HepG2 (cell line): ENCODE results near the gene HS6ST2. TPM values are rescaled to one million over a fixed set of nuclear protein-coding genes. Genes with fewer than 3 reads are reported as not detected.

ENCODE experiments used
- ATAC-seq: fragments of 200-7000 bp; cut with Tn5 transposase; 3 replicates; pipeline ENCODE4 v1.9.1; 2020; ENCODE audit warnings: mild to moderate bottlenecking, moderate library complexity
- BruUV-seq: library from RNA; stranded (reverse); fragments of 400-500 nt; replicated peaks from 2 replicates; lab custom pipeline; 2021; lab: Mats Ljungman, UMichigan
- CTCF ChIA-PET: fragments of 300-600 bp; formaldehyde crosslinking; extraction: SDS; loops from one replicate; lab custom pipeline; 2021; ENCODE audit warnings: low total read pairs, inconsistent platforms, low intra/inter-chr PET ratio; lab: Yijun Ruan, JAX
- POLR2A ChIA-PET: fragments of 350-600 bp; sonication (Branson Sonifier 250); formaldehyde crosslinking; loops from one replicate; lab custom pipeline; 2020; ENCODE audit warnings: antibody characterized with exemption, inconsistent platforms; lab: Yijun Ruan, JAX
- DNase-seq: peaks from one replicate; pipeline ENCODE4 v3.0.0-alpha.2; 2015; ENCODE audit warnings: low spot score
- FAIRE-seq: peaks from 3 replicates; lab custom pipeline; 2011; peaks lifted over from hg19 to GRCh38; lab: Jason Lieb, UNC
- H2AFZ ChIP-seq: one replicate; pipeline ENCODE4 v1.6.1; 2011; ENCODE audit warnings: low read length, inconsistent platforms
- H3K27ac ChIP-seq: fragments of 300-600 bp; 3 replicates; pipeline ENCODE4 v1.8.0; 2011; ENCODE audit warnings: mixed run types, mild to moderate bottlenecking, mixed read lengths, low read length, inconsistent platforms; ENCODE audit not compliant: insufficient read depth; ENCODE audit errors: extremely low read length
- H3K27me3 ChIP-seq, 2 experiments: fragments of 200-600 bp in 1 of 2; 2 replicates in 1 of 2; 3 replicates in 1 of 2; pipeline versions ENCODE4 v1.6.0 to v1.8.0; 2011; ENCODE audit warnings: low read length in 2 of 2, mild to moderate bottlenecking in 2 of 2, moderate library complexity in 2 of 2, inconsistent platforms in 1 of 2; ENCODE audit not compliant: insufficient read depth in 2 of 2, control insufficient read depth in 1 of 2
- H3K36me3 ChIP-seq, 2 experiments: fragments of 200-600 bp in 1 of 2; replicated peaks in 1 of 2; 2 replicates in 1 of 2; 3 replicates in 1 of 2; pipeline versions ENCODE4 v1.5.1 to v1.8.0; 2011; ENCODE audit warnings: low read length in 2 of 2, inconsistent platforms in 1 of 2; ENCODE audit not compliant: insufficient read depth in 2 of 2, control insufficient read depth in 1 of 2
- H3K4me1 ChIP-seq: 2 replicates; pipeline ENCODE4 v1.5.1; 2012; ENCODE audit warnings: low read length, inconsistent platforms; ENCODE audit not compliant: insufficient read depth
- H3K4me2 ChIP-seq: 2 replicates; pipeline ENCODE4 v1.6.0; 2011; ENCODE audit warnings: low read depth, low read length, inconsistent platforms
- H3K4me3 ChIP-seq, 3 experiments: fragments of 200-600 bp in 1 of 3; sonication (generic), shearing (Covaris generic) in 1 of 3; replicated peaks in 1 of 3; 2 replicates each; pipeline ENCODE4 v1.5.1; 2011 to 2016; ENCODE audit warnings: low read length in 3 of 3, inconsistent platforms in 2 of 3, low read depth in 2 of 3, mild to moderate bottlenecking in 2 of 3, control low read depth in 1 of 3, mixed read lengths in 1 of 3; ENCODE audit not compliant: insufficient read depth in 1 of 3
- H3K79me2 ChIP-seq: one replicate; pipeline ENCODE4 v1.6.1; 2011; ENCODE audit warnings: low read length, inconsistent platforms; ENCODE audit not compliant: insufficient read depth
- H3K9ac ChIP-seq: 2 replicates; pipeline ENCODE4 v1.6.0; 2011; ENCODE audit warnings: mild to moderate bottlenecking, low read depth, low read length, inconsistent platforms; ENCODE audit not compliant: insufficient read depth
- H3K9me3 ChIP-seq: 2 replicates; pipeline ENCODE4 v1.5.1; 2012; ENCODE audit warnings: mild to moderate bottlenecking, low read length
- H4K20me1 ChIP-seq: 2 replicates; pipeline ENCODE4 v1.6.0; 2011; ENCODE audit warnings: inconsistent platforms, mild to moderate bottlenecking, low read length, moderate library complexity; ENCODE audit not compliant: insufficient read depth
- ARNTL ChIP-seq: sonication (generic); formaldehyde crosslinking; IDR thresholded peaks from 2 replicates; pipeline ENCODE4 v1.4.0; 2020; ENCODE audit warnings: mild to moderate bottlenecking, missing genetic modification reagents
- CENPBD1 ChIP-seq: sonication (generic); formaldehyde crosslinking; IDR thresholded peaks from 2 replicates; pipeline ENCODE4 v1.8.0; 2022; ENCODE audit warnings: missing genetic modification reagents, low read depth, mild to moderate bottlenecking, borderline replicate concordance
- HOMEZ ChIP-seq: IDR thresholded peaks from 2 replicates; pipeline ENCODE4 v1.6.1; 2016; ENCODE audit warnings: low read depth
- JUN ChIP-seq: sonication (generic); formaldehyde crosslinking; IDR thresholded peaks from 2 replicates; pipeline ENCODE4 v1.4.0; 2020; ENCODE audit warnings: mild to moderate bottlenecking, missing genetic modification reagents
- MAF1 ChIP-seq: sonication (generic); formaldehyde crosslinking; IDR thresholded peaks from 2 replicates; pipeline ENCODE4 v1.5.0; 2020; ENCODE audit warnings: missing genetic modification reagents, borderline replicate concordance
- NFKBIZ ChIP-seq: IDR thresholded peaks from 2 replicates; pipeline ENCODE4 v1.6.1; 2018; ENCODE audit warnings: missing genetic modification reagents, missing compliant biosample characterization
- NR2F6 ChIP-seq, 2 experiments: IDR thresholded peaks; 2 replicates each; pipeline ENCODE4 v1.6.1; 2016; ENCODE audit warnings: antibody characterized with exemption in 1 of 2, mild to moderate bottlenecking in 1 of 2
- PRMT3 ChIP-seq: sonication (generic); formaldehyde crosslinking; IDR thresholded peaks from 2 replicates; pipeline ENCODE4 v1.8.1; 2022; ENCODE audit warnings: low read depth, mild to moderate bottlenecking, moderate library complexity, missing genetic modification reagents, borderline replicate concordance
- TOPORS ChIP-seq: sonication (generic); formaldehyde crosslinking; IDR thresholded peaks from 2 replicates; pipeline ENCODE4 v1.8.0; 2023; ENCODE audit warnings: mild to moderate bottlenecking, missing genetic modification reagents
- ZFP36L2 ChIP-seq: sonication (generic); formaldehyde crosslinking; IDR thresholded peaks from 2 replicates; pipeline ENCODE4 v1.4.0; 2020; ENCODE audit warnings: missing genetic modification reagents
- ZNF224 ChIP-seq: sonication (generic); formaldehyde crosslinking; IDR thresholded peaks from 2 replicates; pipeline ENCODE4 v1.5.0; 2020; ENCODE audit warnings: mild to moderate bottlenecking, missing genetic modification reagents
- ZNF256 ChIP-seq: sonication (generic); formaldehyde crosslinking; conservative IDR thresholded peaks from 2 replicates; pipeline ENCODE4 v1.4.0; 2020; ENCODE audit warnings: missing genetic modification reagents
- ZNF468 ChIP-seq: sonication (generic); formaldehyde crosslinking; IDR thresholded peaks from 2 replicates; pipeline ENCODE4 v1.8.0; 2022; ENCODE audit warnings: mild to moderate bottlenecking, moderate library complexity, missing genetic modification reagents
- ZNF546 ChIP-seq: sonication (generic); formaldehyde crosslinking; conservative IDR thresholded peaks from 2 replicates; pipeline ENCODE4 v1.8.1; 2023; ENCODE audit warnings: mild to moderate bottlenecking, missing genetic modification reagents
- ZNF614 ChIP-seq: IDR thresholded peaks from 2 replicates; pipeline ENCODE4 v1.6.1; 2018; ENCODE audit warnings: missing biosample characterization, missing genetic modification reagents, inconsistent platforms, borderline replicate concordance
- ZSCAN5A ChIP-seq: sonication (generic); formaldehyde crosslinking; IDR thresholded peaks from 2 replicates; pipeline ENCODE4 v1.8.0; 2022; ENCODE audit warnings: mild to moderate bottlenecking, missing genetic modification reagents, borderline replicate concordance
- ZZZ3 ChIP-seq: sonication (generic); formaldehyde crosslinking; IDR thresholded peaks from 2 replicates; pipeline ENCODE4 v1.4.0; 2020; ENCODE audit warnings: missing genetic modification reagents, mild to moderate bottlenecking, borderline replicate concordance
- WGBS: methylation state at CpG from one replicate; pipeline ENCODE4 v1.1.6; 2017; ENCODE audit warnings: low lambda C conversion rate; 5-methylcytosine and 5-hydroxymethylcytosine counted together
- in situ Hi-C: cut with HindIII; loops from 2 replicates; pipeline ENCODE4 v1.10.0; 2017; ENCODE audit warnings: low pct_unique_long_range_greater_than_20kb; ENCODE audit not compliant: extremely low pct_ligation_motif_present
- intact Hi-C: fragments of 100-400 bp; cut with micrococcal nuclease; formaldehyde crosslinking; loops from one replicate; pipeline ENCODE4 v1.10.0; 2022; ENCODE audit not compliant: unreplicated experiment
- polyA plus RNA-seq, 8 experiments: library from polyadenylated mRNA; depleted of rRNA in 3 of 8; stranded (reverse) in 7 of 8; unstranded in 1 of 8; fragments of >200 nt; fragmentation: Illumina TruSeq in 4 of 8; extraction: Trizol in 4 of 8; gene quantifications; 2 replicates each; pipeline versions ENCODE4 v1.2.1 to v1.2.3, GENCODE V29; 2011 to 2016; ENCODE audit warnings: low read depth in 4 of 8, missing spikeins in 1 of 8, mixed read lengths in 1 of 8; ENCODE audit not compliant: insufficient read depth in 1 of 8
- total RNA-seq, 5 experiments: library from RNA; depleted of rRNA; stranded (reverse); fragments of >200 nt; fragmentation: Illumina TruSeq; extraction: Trizol; gene quantifications; 2 replicates each; pipeline ENCODE4 v1.2.3, GENCODE V29; 2016; ENCODE audit warnings: low read depth in 1 of 5
- TF ChIP-seq, protein P1 (sequence below): sonication (generic); formaldehyde crosslinking; IDR thresholded peaks from 2 replicates; pipeline ENCODE4 v1.5.1; 2020; ENCODE audit warnings: mild to moderate bottlenecking, missing genetic modification reagents

The HS6ST2 gene
- total and polyA plus RNA-seq, 2 of the 13 experiments (the other 11 are each of a cell fraction or from before 2014, with no cell fraction given): 0.05 TPM; not detected in 1

DNA sequence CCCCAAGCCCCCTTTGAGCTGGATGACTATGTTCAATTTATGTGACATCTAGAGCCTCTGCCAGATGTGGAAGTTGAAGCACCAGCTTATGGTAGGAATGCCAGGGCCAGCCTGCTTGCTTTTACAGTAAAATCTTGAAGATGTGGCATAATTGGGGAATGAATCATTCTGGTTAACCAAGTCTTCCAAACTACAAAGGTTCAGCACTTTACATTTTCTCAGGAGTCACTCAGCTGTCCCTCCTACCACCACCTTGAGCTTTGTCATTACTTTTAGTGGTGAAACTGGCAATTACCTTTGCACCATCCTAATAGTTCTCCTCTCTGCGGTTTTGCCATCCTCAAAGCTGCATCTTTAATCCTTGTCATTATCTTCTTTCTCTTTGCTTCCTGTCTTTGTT is 172.2 kb downstream of the HS6ST2 start:
- POLR2A ChIA-PET: no interaction called here
- H3K36me3 ChIP-seq: no peaks in the 10 kb centered on the region
- H3K4me1 ChIP-seq: no peaks in the 10 kb centered on the region
- FAIRE-seq: no peak
- BruUV-seq: no TSS peak
- in situ Hi-C loops: no loop called here
- no peak overlapping the region for H3K27ac ChIP-seq
- H2AFZ ChIP-seq: no peak overlapping the region
- ATAC-seq: no peak
- H4K20me1 ChIP-seq: no peaks in the 10 kb centered on the region
- WGBS: 83% methylated on average over 1 of the region's 1 CpG
- H3K9ac ChIP-seq: no peak overlapping the region
- H3K4me2 ChIP-seq: no peak overlapping the region
- H3K9me3 ChIP-seq: no peaks in the 10 kb centered on the region
- H3K79me2 ChIP-seq: no peaks in the 10 kb centered on the region
- H3K4me3 ChIP-seq: no peak overlapping the region
- H3K27me3 ChIP-seq: no peaks in the 10 kb centered on the region
- intact Hi-C loops: no loop called here
- CTCF ChIA-PET: no interaction called here
- DNase-seq: no peak
- TF ChIP-seq MAF1 (CRISPR knock-in tag): no peak
- no peak for TF ChIP-seq ZFP36L2 (CRISPR knock-in tag)
- TF ChIP-seq JUN (CRISPR knock-in tag): no peak
- TF ChIP-seq ZNF256: no peak
- TF ChIP-seq ZNF224: no peak
- no peak for TF ChIP-seq PRMT3 (CRISPR knock-in tag)
- TF ChIP-seq HOMEZ (CRISPR knock-in tag): no peak
- TF ChIP-seq ZNF468 (CRISPR knock-in tag): no peak
- no peak for TF ChIP-seq NFKBIZ (CRISPR knock-in tag)
- TF ChIP-seq ZNF614 (CRISPR knock-in tag): no peak
- TF ChIP-seq ZSCAN5A (CRISPR knock-in tag): no peak
- TF ChIP-seq CENPBD1 (CRISPR knock-in tag): no peak
- no peak for TF ChIP-seq ZNF546 (CRISPR knock-in tag)
- TF ChIP-seq ARNTL (CRISPR knock-in tag): no peak
- no peak for TF ChIP-seq TOPORS (CRISPR knock-in tag)
- TF ChIP-seq ZZZ3: no peak
- TF ChIP-seq, protein P1, sequence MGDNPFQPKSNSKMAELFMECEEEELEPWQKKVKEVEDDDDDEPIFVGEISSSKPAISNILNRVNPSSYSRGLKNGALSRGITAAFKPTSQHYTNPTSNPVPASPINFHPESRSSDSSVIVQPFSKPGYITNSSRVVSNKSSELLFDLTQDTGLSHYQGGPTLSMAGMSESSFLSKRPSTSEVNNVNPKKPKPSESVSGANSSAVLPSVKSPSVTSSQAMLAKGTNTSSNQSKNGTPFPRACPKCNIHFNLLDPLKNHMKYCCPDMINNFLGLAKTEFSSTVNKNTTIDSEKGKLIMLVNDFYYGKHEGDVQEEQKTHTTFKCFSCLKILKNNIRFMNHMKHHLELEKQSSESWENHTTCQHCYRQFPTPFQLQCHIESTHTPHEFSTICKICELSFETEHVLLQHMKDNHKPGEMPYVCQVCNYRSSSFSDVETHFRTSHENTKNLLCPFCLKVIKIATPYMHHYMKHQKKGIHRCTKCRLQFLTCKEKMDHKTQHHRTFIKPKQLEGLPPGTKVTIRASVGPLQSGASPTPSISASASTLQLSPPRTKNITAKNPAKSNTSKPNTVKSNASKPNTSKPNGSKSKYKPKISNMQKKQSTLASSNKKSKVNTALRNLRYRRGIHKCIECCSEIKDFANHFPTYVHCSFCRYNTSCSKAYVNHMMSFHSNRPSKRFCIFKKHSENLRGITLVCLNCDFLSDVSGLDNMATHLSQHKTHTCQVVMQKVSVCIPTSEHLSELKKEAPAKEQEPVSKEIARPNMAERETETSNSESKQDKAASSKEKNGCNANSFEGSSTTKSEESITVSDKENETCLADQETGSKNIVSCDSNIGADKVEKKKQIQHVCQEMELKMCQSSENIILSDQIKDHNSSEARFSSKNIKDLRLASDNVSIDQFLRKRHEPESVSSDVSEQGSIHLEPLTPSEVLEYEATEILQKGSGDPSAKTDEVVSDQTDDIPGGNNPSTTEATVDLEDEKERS (CRISPR knock-in tag): no peak
- no peak for TF ChIP-seq NR2F6 (IDR thresholded peaks at IDR 0.05)
- no peak for TF ChIP-seq NR2F6 (CRISPR knock-in tag; IDR thresholded peaks at IDR 0.05)
